Skin epidermis (tissue), 12 donors: ENCODE results near the gene RXRG.
A peak's percentile ranks its signal among the peaks of the same experiment; 100 is the strongest.

ENCODE experiments used
- H3K27ac ChIP-seq, 21 experiments: fragments of 200-600 bp; sonication (generic) in 11 of 21; one replicate each; pipeline ENCODE4 v1.5.0; 2020; ENCODE audit warnings: mild to moderate bottlenecking in 3 of 21, inconsistent platforms in 2 of 21, moderate library complexity in 2 of 21
- H3K4me3 ChIP-seq, 7 experiments: fragments of 200-600 bp; sonication (generic) in 2 of 7; one replicate each; pipeline ENCODE4 v1.5.0; 2020; ENCODE audit warnings: inconsistent platforms in 2 of 7, mild to moderate bottlenecking in 2 of 7, moderate library complexity in 1 of 7

The RXRG gene

DNA sequence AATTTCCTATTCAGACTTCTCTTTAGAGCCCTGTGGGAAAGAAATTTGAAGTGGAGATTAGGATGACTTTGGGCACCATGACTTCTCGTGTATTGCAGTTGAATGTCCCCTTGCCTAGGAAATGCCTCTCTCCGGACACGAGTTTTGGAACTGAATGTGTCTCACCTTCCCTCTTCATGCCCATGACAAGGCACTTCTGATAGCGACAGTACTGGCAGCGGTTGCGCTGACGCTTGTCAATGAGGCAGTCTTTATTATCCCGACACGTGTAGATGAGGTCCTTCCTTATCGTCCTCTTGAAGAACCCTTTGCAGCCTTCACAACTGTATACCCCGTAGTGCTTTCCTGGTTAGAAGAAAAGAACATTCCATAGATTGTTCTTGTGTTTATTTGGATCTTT is 28.1 kb downstream of the RXRG start:
- Histone ChIP-seq H3K27ac (no peak overlapping the region), H3K4me3 (no peak overlapping the region)

DNA sequence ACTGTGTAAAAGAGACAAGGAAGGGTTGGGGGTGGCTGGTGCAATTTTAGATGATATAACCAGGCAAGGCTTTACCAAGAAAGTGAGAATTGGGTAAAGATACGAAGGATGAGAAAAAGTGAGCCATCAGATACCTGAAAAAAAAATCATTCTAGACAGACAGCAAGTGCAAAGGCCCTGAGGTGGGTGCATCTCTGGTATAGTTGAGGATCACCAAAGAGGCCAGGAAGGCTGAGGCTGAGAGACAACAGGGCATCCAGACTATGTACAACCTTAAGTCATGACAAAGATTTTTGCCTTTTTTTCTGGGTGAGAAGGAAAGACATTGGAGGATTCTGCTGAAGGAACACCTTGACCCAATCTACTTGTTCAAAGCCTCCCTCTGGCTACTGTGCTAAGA is 29.9 kb downstream of the RXRG start:
- Histone ChIP-seq H3K4me3 (no peak overlapping the region), H3K27ac (no peak overlapping the region)

DNA sequence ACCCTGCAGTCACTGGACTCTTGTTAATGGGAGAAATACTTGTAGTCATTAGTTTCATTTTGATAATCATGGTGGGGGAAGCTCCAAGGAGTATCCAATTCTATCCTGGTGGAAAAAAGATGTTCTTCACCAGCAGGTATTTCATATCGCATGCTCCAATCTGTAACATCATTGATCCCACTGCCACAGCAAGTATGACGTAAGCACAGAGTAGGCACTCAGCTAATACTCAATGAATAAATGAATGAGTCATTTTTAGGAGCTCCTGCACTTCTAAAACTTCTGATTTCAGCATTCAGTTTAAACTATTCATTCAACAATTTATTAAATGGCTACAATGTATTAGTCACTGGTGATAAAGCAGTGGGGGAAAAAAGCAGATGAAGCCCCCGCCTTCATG is 30.3 kb downstream of the RXRG start:
- H3K4me3 ChIP-seq, result no peak overlapping the region
- no peak overlapping the region for H3K27ac ChIP-seq

DNA sequence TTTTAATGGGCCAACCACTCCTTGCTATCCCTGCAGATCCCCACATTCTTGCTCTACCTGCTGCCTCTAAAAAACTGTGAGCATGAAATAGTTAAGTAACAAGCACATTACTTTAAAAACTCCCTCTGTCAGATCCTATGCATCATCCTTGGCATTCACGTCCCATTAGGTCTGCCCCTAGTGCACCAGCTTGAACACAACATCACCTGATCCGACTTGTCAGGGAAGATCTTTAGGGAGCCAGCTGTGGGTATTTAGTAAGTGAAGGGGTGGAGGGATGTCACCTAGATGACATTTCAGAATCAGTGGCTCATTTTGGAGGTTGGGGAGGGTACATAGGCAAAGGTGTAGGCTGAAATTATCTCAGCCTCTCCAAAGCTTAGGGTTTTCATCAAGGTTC is 33.5 kb downstream of the RXRG start:
- Histone ChIP-seq H3K4me3 (no peak overlapping the region), H3K27ac (no peak overlapping the region)

DNA sequence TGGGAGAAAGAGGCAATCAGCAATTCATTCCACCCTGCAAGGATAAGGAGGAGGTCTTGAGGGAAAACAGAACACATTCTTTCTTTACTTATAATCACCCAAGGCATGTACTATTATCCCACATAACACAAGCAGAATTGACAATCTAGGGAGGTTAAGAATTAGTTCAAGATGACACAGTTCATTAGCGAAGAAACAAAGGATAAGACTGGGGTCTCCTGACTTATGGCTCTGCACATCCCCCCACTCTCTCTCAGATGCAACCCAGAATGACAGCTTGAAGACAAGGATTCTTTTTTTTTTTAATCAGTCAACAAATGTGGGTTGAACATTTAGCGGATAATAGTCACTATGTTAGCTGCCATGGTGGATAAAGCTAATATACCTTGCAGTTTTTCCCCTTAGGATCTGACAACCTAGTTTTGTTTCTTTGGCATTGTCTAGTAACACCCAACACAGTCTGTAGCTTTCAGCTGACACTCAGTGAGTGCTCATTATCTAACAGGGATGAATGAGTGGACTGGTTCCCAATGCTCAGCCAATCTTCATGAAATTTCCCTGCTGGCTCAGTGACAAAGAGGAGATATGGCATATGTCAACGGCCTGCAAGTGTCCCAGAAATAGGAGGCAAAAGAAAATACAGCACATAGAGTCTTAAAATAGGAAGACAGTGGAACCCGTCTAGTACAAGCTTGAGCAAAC is 35.1 kb downstream of the RXRG start:
- Histone ChIP-seq H3K27ac (no peak overlapping the region), H3K4me3 (no peak overlapping the region)

DNA sequence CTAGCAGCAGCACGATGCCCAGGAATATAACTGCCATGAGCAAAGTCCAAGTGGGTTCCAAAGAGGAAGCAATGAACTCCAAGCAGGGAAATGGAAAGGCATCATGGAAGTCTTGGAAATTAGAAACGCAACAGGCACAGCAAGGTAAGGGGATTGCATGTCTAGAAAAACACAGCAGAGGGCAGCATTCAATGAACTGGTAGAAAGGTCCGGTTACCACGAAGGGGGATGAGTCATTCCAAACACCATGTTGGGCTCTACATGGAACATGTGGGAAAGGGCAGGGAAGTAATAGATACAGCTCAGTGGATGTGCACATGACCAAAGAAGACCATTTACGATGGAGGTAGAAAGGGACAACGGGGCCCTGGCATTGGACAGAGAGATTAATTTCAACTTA is 36.4 kb downstream of the RXRG start:
- Histone ChIP-seq H3K4me3 (no peak overlapping the region), H3K27ac (no peak overlapping the region)

DNA sequence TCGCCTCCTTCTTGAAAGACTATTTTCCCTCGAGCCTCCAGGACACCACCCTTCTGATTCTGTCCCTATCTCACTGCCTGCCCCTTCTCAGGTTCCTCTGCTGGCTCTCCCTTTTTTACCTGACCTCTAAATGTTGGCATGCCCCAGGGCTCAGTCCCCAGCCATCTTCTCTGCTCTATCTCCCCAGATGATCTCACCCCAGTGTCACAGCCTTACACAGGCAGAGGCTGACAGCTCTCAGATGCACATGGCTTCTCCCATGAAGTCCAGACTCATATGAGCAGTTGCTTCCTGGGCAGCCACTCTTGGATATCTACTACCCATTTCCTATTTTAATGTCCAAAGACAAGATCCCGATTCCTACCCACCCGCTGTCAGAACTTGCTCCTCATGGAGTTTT is 37.5 kb downstream of the RXRG start:
- no peak overlapping the region for H3K4me3 ChIP-seq
- H3K27ac ChIP-seq, result no peak overlapping the region

DNA sequence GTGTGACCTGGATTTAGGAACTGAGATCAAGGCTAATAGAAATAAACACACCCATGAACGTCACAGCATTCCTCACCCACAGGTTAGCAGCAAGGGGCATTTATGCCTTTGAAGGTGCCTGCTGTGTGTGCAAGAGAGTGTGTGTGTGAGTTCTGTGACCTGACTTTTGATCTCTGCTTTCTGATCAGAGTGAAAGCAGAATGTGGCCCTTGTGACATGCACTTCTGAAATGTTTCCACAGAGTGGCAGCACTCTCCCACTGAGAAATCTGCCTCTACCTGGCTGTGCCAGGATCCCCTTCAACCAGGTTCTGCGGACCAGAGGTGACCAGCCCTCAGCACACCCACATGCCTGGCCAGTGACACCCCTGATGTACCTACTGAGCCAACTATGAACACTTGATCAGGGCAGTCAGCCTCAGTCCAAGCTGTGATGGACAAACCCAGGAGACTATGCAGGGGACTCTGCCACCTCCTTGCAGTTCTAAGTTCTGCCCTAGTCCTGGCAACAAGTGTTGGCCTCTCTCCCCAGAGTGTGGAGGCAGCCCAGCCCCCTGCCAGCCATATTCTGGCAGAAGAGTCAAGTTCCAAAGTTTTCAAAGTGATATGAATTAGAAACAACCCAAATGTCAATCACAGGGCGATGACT is 41.0 kb downstream of the RXRG start:
- Histone ChIP-seq H3K4me3 (no peak overlapping the region), H3K27ac (no peak overlapping the region)

DNA sequence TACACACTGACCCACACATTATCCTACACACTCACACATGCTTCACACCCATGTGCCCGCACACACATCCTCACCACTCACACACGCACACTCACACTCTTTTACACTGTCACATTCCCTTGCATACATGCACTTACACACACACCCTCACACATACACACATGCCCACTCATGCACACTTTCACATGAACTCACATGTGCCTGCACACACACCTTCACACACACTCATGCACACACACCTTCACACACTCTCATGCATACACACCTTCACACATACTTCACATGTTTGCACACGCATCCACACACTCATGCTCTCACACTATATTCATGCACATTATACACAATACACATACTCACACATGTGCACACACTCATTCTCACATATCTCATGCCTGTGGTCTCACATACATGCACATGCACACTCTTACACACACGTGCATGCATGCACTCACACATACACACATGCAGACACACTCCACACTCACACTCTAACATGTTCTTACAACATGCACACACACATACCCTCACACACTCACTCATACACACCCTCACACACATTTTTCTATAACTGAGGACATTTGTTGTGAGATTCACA is 42.3 kb downstream of the RXRG start:
- Histone ChIP-seq H3K27ac (no peak overlapping the region), H3K4me3 (no peak overlapping the region)

DNA sequence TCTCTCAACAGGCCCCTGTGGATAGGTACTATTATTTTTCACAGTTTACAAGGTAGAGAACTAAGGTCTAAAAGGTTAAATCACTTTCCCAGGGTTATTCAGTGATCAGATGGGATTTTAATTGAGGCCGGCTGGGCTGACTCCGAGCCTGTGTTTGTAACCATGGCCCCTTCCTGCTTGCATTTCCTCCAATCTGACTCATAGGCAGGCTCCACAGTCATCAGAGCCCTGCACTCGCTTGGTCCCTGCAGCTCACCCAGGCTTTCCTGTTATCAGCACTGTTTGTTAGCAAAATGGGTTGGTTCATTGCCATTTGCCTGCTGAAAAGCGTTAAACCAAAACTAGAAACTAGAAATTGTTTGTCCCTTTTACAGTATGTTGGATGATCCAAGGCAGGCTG is 47.0 kb downstream of the RXRG start:
- Histone ChIP-seq H3K4me3 (no peak overlapping the region), H3K27ac (peak overlapping the region in 5 of 21 experiments; percentile 4 to 26 (median 20))

DNA sequence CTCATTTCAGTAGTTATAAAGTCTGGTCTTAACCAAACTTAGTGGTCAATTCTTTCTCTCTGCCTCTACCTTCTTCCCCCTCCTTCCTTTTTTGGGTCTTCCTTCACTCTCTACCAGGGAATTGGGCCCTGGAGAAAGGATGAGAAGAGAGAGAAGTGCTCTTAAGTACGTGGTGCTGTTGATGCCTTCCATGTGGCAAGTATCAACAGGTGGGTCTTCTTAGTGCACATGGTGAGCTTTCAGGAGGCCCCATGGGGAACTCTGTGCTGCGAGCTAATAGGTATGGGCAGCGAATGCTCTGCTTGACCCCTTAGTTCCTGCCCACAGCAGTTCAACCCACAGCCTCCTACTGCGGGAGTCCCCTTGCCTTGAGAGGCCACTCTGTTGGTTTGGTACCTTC is 49.0 kb downstream of the RXRG start:
- Histone ChIP-seq H3K4me3 (no peak overlapping the region), H3K27ac (no peak overlapping the region)

DNA sequence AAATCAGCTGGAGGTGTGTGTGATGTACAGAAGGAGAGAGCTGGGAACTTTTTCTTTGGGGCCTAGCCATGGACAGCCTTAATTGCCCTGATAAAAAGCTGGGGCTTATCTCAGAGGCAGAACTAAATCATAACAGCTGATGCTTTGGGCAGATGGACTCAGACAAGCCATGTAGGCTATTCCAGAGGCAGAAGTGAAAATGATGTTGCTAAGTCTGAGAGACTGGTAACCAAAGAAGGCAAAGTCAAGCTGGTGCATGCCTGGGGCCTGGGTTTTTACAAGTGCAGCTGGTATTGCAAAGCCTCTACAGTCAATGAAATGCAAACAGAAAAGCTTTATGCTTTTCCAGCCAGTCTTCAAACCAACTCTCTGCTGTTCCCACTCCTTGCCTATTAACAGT is 49.4 kb downstream of the RXRG start:
- Histone ChIP-seq H3K27ac (no peak overlapping the region), H3K4me3 (no peak overlapping the region)

DNA sequence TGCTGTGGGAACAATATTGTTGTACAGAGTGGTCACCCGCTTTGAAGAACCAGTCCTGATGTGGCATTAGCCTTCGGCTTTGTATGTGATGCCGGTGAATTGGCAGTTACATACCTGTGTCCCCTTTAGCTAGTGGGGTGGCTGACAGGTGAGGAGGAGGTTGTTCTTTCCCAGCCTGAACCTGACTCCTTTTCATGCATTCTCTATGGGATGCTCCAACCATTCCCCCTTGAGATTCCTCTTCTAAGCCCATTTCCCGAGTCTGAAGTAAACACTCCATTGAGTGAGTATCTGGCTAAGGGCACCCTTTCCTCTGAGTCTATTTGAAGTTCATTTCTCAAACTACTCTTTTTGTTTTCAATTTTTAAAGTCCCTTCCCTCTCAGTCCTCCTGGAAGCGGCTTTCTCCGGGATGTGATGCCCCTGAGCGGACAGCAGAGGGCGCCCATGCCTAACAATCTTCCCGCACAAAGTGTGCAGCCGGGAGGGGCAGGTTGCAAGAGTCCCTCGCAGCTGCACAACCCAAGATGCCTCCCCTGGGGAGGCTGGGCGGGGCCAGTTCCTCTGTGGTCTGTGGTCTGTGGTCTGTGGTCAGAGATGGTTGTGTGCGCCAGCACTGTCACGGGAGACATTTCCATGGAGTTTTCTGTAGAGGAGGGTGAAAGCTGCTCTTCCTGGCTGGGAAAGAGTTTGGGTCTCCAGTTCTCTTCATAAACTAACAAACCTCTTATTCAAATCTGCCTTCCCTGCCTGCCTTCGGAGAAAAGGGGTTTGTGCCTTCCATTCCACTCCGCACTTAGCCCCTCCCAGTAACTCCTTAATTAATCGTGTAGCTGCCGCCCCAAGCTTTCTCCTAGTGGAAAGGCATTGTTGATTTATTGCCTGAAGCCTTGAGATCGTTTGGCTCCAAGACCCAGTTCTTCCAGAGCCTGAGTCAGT is 52.0 kb downstream of the RXRG start:
- H3K27ac ChIP-seq, result peak overlapping the region in 6 of 21 experiments; percentile 8 to 68 (median 49)
- H3K4me3 ChIP-seq, result peak overlapping the region in 2 of 7 experiments; percentile 5 to 8

DNA sequence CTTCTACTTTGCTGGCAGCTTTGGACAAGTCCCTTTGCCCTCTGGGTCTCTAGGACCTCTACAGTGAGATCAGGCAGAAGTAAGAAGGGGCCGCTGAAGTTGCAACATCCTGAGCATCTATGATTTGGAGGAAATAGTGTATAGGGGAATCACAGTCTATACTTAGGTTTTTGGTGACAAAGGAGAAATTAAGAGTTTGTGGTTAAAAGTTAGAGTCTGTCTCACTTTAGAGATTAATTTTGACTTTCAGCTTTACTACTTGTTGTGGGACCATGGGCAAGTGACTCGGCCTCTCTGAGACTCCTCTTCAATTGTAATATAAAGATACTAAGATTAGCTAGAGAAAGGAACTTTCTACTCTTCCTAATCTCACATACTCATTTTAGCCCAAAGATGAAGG is 55.3 kb downstream of the RXRG start:
- Histone ChIP-seq H3K4me3 (no peak overlapping the region), H3K27ac (no peak overlapping the region)

DNA sequence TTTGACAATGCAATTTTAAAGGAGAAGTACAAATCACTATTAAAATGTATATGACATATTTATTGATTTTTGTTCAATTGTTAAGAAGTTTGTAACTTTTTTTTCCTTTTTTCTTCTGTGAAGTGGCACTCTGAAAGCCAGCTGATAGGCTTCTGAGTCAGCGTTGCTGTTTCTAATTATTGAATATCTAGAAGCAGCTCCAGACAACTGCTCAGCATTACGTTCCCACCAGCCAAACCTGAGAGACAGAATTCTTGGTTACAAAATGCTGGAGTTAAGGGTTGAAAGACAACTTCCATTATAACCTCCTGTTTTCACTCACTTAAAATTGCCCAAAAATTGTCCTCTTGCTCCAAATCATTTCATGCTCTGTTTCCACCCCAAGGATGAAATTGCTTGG is 57.0 kb downstream of the RXRG start:
- Histone ChIP-seq H3K27ac (no peak overlapping the region), H3K4me3 (no peak overlapping the region)

DNA sequence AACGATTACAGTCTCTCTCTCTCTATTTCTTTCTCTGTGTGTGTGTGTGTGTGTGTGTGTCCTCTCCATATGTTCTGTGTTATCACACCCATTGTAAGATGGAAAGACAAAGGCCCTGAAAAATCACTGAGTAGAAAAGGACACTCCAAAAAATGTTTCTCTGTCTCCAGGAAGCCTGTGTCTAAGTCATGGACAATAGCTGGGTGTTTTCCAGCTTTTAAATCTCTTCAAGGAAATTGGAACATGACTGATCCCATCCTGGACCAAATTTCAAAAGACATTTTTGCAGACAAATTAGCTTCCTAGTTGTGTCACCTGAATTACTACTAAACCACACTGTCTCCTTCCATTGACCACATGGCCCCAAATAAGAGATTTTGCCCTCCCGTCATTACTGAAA is 57.4 kb downstream of the RXRG start:
- Histone ChIP-seq H3K27ac (peak overlapping the region in 1 of 21 experiments; percentile 3), H3K4me3 (no peak overlapping the region)

DNA sequence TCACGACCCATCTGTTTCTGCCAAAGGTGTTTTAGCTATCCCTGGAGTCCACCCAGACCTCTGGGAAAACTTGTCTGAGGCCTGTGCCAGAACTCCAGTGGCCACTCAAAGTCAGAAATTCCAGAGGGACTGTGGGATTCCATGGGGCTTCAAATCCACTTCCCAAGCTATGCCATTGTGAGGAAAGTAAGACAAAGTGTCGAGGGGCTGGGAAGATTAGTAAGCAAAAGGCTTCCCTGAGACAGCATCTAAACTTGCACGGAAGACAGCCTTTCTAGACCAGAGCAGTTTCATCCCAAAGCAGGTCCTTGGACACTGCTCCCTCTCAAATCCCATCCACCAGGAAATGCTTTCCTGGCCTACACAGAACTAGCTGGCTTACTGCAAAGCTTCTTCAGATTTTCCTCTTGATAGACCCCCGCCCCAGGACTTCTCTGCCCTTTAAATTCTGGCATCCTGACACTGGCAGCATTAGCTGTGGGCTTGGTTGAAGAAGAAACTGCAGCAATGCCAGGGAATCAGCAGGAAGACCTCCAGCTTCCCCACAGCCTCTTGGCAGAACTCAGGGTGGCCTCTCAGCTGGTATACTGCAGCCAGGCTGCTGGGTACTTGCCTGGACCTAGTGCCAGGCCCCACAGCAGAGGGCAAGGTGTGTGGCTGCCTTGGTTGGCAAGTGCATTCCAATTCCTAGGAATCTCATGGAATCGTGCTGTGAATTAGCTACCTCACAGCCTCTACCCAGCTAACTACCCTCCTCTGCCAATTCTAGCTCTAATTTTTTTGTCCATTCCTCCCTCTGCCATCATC is 61.1 kb downstream of the RXRG start:
- Histone ChIP-seq H3K4me3 (no peak overlapping the region), H3K27ac (peak overlapping the region in 4 of 21 experiments; percentile 12 to 36 (median 14))

DNA sequence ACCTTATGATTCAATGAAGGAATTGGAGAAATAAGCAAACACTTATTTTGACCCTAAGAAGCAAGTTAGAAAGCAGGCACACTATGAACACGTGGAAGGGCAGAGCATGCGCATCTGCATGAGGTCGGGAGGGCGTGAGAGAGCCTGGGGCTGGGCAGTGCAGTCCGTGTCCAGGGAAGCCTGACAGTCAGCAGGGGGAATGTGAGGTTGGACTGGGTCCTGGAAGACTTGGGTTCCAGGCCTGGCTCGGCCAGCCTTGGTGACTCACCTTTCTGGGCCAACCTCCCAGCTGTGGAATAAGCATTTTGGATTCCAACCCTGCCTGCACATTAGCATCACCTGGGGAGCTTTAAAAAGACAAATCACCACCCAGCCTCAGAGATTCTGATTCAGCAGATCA is 61.9 kb downstream of the RXRG start:
- H3K4me3 ChIP-seq, result no peak overlapping the region
- peak overlapping the region in 2 of 21 experiments; percentile 12 to 57 for H3K27ac ChIP-seq

DNA sequence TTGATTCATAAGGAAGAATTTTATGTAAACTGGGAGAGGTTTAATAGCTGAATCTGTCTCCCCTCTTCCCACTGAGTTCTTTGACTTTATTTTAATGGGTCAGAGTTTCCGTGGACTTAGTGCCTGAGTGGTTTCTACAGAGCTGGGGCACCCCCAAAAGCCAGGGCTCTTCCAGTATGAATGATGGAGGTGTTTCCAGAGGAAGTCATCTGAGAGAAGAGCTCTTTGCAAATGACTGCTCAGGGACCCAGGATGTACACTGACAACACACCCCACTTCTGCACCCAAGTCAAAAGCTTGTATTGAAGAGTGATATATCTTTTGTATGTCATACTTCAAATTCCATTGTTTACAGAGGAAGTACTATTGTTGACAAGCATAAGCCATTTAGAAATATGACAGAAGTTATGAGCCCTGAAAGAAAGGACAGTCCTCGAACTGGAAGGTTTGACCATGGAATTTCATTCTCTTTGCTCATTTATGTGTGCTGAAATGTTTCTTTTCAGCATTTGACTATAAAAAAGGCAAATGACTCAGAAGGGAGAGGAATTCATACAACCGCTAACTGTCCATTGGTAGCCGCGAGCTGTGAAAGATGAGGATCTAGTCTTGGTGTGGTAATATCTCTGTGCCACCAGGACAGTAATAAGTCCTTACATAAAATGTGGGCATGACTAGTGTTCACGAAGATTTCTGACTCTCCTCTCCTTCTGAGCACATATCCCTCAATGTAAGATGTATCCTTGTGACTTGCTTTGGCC is 63.0 kb downstream of the RXRG start:
- Histone ChIP-seq H3K4me3 (no peak overlapping the region), H3K27ac (peak overlapping the region in 1 of 21 experiments; percentile 57)
